Activated T-cell treated with anti-CD3 and anti-CD28 coated beads for 48 hours (primary cell): ENCODE measurements around the gene CST8.

Source experiments
- DNase-seq: peaks from one replicate; pipeline ENCODE4 v3.0.0-alpha.2; 2020; ENCODE audit warnings: low read depth

CST8 gene

GRCh38 chr20:23524146-23524545, 33.2 kb downstream of the CST8 start:
- DNase-seq = no peak

- DNase-seq = no peak
Observed at GRCh38 chr20:23526850-23527249, 35.9 kb downstream of the CST8 start.

- DNase-seq = no peak
Observed at GRCh38 chr20:23528867-23529431, 38.0 kb downstream of the CST8 start.

- no peak for DNase-seq
Observed at GRCh38 chr20:23530937-23531567, 40.1 kb downstream of the CST8 start.

GRCh38 chr20:23532533-23532932, 41.6 kb downstream of the CST8 start:
- DNase-seq = no peak

- DNase-seq = no peak
Observed at GRCh38 chr20:23533161-23533560, 42.2 kb downstream of the CST8 start.

- DNase-seq = no peak
Observed at GRCh38 chr20:23534801-23535593, 44.1 kb downstream of the CST8 start.

- no peak for DNase-seq
Observed at GRCh38 chr20:23536328-23536974, 45.5 kb downstream of the CST8 start.

GRCh38 chr20:23537030-23537429, 46.1 kb downstream of the CST8 start:
- DNase-seq = no peak

GRCh38 chr20:23540624-23541023, 49.7 kb downstream of the CST8 start:
- no peak for DNase-seq

GRCh38 chr20:23541330-23541729, 50.4 kb downstream of the CST8 start:
- DNase-seq = no peak

- no peak for DNase-seq
Observed at GRCh38 chr20:23541776-23542175, 50.9 kb downstream of the CST8 start.

- DNase-seq = no peak
Observed at GRCh38 chr20:23542801-23543200, 51.9 kb downstream of the CST8 start.

- DNase-seq = no peak
Observed at GRCh38 chr20:23544133-23544532, 53.2 kb downstream of the CST8 start.
